ENCODE results near the gene PRCC. TPM values are rescaled to one million over a fixed set of nuclear protein-coding genes. Genes with fewer than 3 reads are reported as not detected.

Gene PRCC
- total and polyA plus RNA-seq, 2 of the 13 experiments (the other 11 are each of a cell fraction or from before 2014, with no cell fraction given) = 24.2 to 40.5 TPM

GRCh38 chr1:156740741-156741480 is 26.4 kb upstream of the PRCC start, which contains the start of gene MRPL24 (continued):
- no peak for TF ChIP-seq KLF15 (CRISPR knock-in tag; IDR thresholded peaks at IDR 0.05; ENCODE audit: borderline replicate concordance)
- no peak for TF ChIP-seq ISX (CRISPR knock-in tag; conservative IDR thresholded peaks at IDR 0.05)
- TF ChIP-seq TOE1 (CRISPR knock-in tag; IDR thresholded peaks at IDR 0.05) = no peak
- no peak for TF ChIP-seq ZFAT (CRISPR knock-in tag; conservative IDR thresholded peaks at IDR 0.05)
- 0 out of 2 replicates have a peak, but pooled peaks have one; percentile 39 for TF ChIP-seq ZKSCAN8 (CRISPR knock-in tag; IDR thresholded peaks at IDR 0.05; ENCODE audit: borderline replicate concordance)
- TF ChIP-seq ZNF644 (CRISPR knock-in tag; IDR thresholded peaks at IDR 0.05; ENCODE audit: low read depth) = no peak
- no peak for TF ChIP-seq THYN1 (CRISPR knock-in tag; IDR thresholded peaks at IDR 0.05; ENCODE audit: borderline replicate concordance, low read depth)
- no peak for TF ChIP-seq HNRNPK (IDR thresholded peaks at IDR 0.05; ENCODE audit: low read depth, low read length, poor library complexity, severe bottlenecking)
- TF ChIP-seq ZNF350 (CRISPR knock-in tag; IDR thresholded peaks at IDR 0.05; ENCODE audit: borderline replicate concordance, low read depth) = peak; percentile 93; the same call in 1 of the 2 replicates
- TF ChIP-seq ZNF121 (CRISPR knock-in tag; IDR thresholded peaks at IDR 0.05) = no peak; the same call in 1 of the 2 replicates
- peak; percentile 89 for TF ChIP-seq U2AF1 (optimal IDR thresholded peaks at IDR 0.05; ENCODE audit: low read depth, low read length)
- TF ChIP-seq IRF1 (CRISPR knock-in tag; IDR thresholded peaks at IDR 0.05; ENCODE audit: low read depth) = no peak; the same call in 1 of the 2 replicates
- peak; percentile 90 for TF ChIP-seq ZBTB38 (CRISPR knock-in tag; IDR thresholded peaks at IDR 0.05)
- TF ChIP-seq BRF2 (CRISPR knock-in tag; IDR thresholded peaks at IDR 0.05) = no peak
- peak; percentile 92 for TF ChIP-seq ZNF883 (CRISPR knock-in tag; IDR thresholded peaks at IDR 0.05; ENCODE audit: not compliant biosample characterization)
- TF ChIP-seq REXO4 (CRISPR knock-in tag; IDR thresholded peaks at IDR 0.05; ENCODE audit: borderline replicate concordance) = no peak
- TF ChIP-seq ZZZ3 (CRISPR knock-in tag; IDR thresholded peaks at IDR 0.05; ENCODE audit: borderline replicate concordance) = peak; percentile 95; the same call in 1 of the 2 replicates
- no peak for TF ChIP-seq SKIL (CRISPR knock-in tag; IDR thresholded peaks at IDR 0.05; ENCODE audit: borderline replicate concordance)
- TF ChIP-seq MLXIP (CRISPR knock-in tag; IDR thresholded peaks at IDR 0.05; ENCODE audit: borderline replicate concordance) = no peak
- no peak for TF ChIP-seq IRX3 (CRISPR knock-in tag; IDR thresholded peaks at IDR 0.05; ENCODE audit: borderline replicate concordance, low read depth)
- no peak for TF ChIP-seq SRSF4 (IDR thresholded peaks at IDR 0.05; ENCODE audit: low read depth, low read length, poor library complexity, severe bottlenecking)
- no peak; the same call in 1 of the 2 replicates for TF ChIP-seq ZC3H13 (CRISPR knock-in tag; IDR thresholded peaks at IDR 0.05)
